Mesenchymal stem cell (in vitro differentiated cells and primary cell): ENCODE data around the gene CDC5L. TPM values are rescaled to one million over a fixed set of nuclear protein-coding genes. Genes with fewer than 3 reads are reported as not detected.

Experiments
- small RNA-seq: library from polyadenylated mRNA; stranded (forward); fragments of <200 nt; extraction: miRNeasy Mini kit (QIAGEN cat#:217004); gene quantifications from one replicate; pipeline ENCODE3, GENCODE V24; 2013; ENCODE audit warnings: low read depth

Gene CDC5L

Small RNAs within 50 kb of the gene (small RNA-seq; reads per million reads assigned to genes)
- gene MIR4642 = not detected
